ENCODE results near the gene NTMT1.
"Not testable (repeated sequence)": the region's sequence is repeated elsewhere in the genome, so short reads cannot be mapped to it uniquely, and the experiment has no call there.

NTMT1 gene

DNA sequence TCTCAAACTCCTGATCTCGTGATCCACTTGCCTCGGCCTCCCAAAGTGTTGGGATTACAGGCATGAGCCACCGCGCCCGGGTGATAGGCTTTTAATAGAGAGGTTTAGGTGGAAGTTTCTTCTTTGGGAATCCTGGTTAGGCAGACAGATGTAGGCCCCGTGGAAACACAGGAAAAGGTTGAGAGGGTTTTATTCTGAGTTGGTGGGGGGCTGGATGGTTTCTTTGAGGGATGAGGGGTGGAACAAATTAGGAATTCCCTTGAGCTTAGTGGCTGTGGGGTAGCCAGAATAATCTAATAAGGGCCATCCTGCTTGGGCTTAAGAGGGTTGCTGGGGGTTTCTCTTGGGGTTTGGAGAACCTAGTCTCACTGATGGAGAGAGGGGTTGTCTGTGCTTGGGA, 35.5 kb upstream of the NTMT1 start:
- H3K4me1 ChIP-seq (ENCODE audit: insufficient read depth, low read length), result peaks cover 24% of the 10 kb centered on the region; the same call in 1 of the 2 replicates
- no peaks in the 10 kb centered on the region for H3K9me3 ChIP-seq (ENCODE audit: control insufficient read depth, insufficient read depth, low read length)
- H3K36me3 ChIP-seq (ENCODE audit: insufficient read depth, low read length), result no peaks in the 10 kb centered on the region
- no peak overlapping the region for H3K9ac ChIP-seq (ENCODE audit: low read depth, low read length)

DNA sequence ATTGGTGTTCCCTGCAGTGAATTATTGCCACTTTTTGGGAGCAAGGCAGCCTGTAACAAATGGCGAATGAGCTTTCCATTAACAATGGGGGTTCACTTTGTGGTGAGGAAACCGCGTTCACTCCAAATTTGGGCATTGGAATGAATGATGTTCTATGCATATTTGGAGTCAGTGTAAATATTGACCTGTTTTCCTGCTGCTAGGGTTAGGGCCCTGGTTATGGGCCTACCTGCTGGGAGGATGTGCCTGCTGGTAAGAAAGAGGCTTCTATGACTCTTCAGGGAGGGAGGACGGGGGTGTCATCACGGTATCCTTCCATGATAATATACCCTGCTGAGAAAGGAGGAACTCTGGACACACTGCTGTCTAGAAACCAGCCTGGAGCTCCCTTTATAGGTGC, 34.0 kb upstream of the NTMT1 start:
- Histone ChIP-seq H3K36me3 (ENCODE audit: insufficient read depth, low read length) (no peaks in the 10 kb centered on the region), H3K4me1 (ENCODE audit: insufficient read depth, low read length) (peaks cover 16% of the 10 kb centered on the region; the same call in 1 of the 2 replicates), H3K9ac (ENCODE audit: low read depth, low read length) (no peak overlapping the region), H3K9me3 (ENCODE audit: control insufficient read depth, insufficient read depth, low read length) (no peaks in the 10 kb centered on the region)

DNA sequence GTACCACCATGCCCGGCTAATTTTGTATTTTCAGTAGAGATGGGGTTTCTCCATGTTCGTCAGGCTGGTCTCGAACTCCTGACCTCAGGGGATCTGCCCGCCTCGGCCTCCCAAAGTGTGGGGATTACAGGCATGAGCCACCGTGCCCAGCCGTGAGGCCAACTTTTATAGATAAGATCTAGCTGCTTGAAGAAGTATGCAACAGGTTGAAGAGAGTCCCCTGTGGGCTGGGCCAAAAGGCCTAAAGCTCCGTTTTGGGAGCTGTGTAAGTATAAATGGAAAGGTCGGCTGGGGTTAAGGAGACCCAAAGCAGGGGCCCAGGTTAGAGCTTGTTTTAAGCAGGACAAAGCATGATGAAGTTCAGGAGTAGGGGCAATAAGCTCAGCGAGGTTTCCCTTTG, 33.2 kb upstream of the NTMT1 start:
- peaks cover 11% of the 10 kb centered on the region; the same call in 1 of the 2 replicates for H3K4me1 ChIP-seq (ENCODE audit: insufficient read depth, low read length)
- not testable (repeated sequence) for H3K9me3 ChIP-seq (ENCODE audit: control insufficient read depth, insufficient read depth, low read length); H3K36me3 ChIP-seq (ENCODE audit: insufficient read depth, low read length); H3K9ac ChIP-seq (ENCODE audit: low read depth, low read length)

DNA sequence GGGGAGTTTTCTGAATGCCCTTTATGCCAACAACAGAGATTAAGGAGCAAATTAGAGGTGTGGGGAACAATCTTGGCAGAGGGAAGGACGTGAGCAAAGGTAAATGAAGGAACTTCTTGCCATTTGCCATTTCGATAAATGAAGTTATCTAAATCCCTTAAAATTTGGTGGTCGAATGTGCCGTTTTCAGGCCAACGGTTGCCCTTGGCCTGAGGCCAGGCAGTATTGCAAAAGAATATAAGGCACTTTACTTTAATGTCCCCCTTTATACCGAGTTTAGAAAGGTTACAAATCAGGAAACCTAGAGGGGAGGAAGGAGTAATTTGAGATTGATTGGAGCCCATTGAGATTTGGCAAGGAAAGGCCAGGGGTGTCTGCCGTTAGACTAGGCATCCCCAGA, 31.3 kb upstream of the NTMT1 start:
- Histone ChIP-seq H3K36me3 (ENCODE audit: insufficient read depth, low read length) (no peaks in the 10 kb centered on the region), H3K4me1 (ENCODE audit: insufficient read depth, low read length) (peaks cover 19% of the 10 kb centered on the region; the same call in 1 of the 2 replicates), H3K9me3 (ENCODE audit: control insufficient read depth, insufficient read depth, low read length) (no peaks in the 10 kb centered on the region), H3K9ac (ENCODE audit: low read depth, low read length) (no peak overlapping the region)

DNA sequence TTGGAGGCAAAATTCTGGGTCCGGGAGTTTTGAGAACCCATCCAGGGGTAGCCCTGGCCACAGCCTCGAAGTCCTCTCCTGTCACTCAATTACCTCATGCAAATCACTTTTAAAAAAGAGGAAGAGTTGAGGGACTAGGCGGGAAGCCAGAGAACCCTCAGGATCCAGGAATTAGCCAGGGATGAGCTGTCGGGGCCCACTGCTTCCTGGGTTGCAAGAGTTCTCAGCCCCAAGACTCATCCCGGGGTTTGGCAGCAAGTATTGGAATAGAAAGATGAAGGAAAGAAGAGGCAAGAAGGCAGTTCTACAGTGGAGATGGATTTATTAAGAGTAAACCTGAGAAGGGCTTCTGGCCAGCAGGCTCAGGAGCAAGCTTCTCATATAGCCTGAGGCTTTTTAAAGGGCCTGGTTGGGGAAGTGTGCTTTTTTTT, 30.6 kb upstream of the NTMT1 start:
- Histone ChIP-seq H3K9ac (ENCODE audit: low read depth, low read length) (no peak overlapping the region), H3K9me3 (ENCODE audit: control insufficient read depth, insufficient read depth, low read length) (no peaks in the 10 kb centered on the region), H3K4me1 (ENCODE audit: insufficient read depth, low read length) (peaks cover 21% of the 10 kb centered on the region; the same call in 1 of the 2 replicates), H3K36me3 (ENCODE audit: insufficient read depth, low read length) (no peaks in the 10 kb centered on the region)

DNA sequence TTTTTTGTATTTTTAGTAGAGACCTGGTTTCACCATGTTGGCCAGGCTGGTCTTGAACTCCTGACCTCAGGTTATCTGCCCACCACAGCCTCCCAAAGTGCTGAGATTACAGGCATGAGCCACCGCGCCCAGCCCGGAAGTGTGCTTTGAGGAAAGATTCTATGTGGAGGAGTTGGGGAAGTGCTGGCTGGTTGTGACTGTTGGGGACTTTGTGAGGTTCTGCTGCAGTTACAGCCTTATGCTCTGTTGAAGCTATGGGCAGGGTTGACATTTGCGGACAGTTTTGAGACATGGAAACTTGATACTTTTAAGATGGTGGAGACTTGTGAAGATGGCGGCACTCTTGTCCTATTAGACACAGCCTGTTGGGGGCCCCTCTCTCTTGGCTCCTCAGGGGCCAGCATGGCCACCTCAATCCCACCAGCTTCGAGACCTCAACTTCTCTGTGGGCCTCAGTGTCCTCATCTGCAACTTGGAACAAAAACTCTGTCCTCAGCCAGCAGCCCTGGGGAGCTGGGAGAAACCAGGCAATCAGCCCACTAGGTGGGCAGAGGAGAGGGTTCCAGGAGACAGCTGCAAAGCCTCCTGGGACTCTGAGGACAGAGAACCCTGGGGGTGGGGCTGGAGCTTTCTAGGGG, 29.9 kb upstream of the NTMT1 start:
- H3K9me3 ChIP-seq (ENCODE audit: control insufficient read depth, insufficient read depth, low read length), result no peaks in the 10 kb centered on the region
- peaks cover 21% of the 10 kb centered on the region; the same call in 1 of the 2 replicates for H3K4me1 ChIP-seq (ENCODE audit: insufficient read depth, low read length)
- H3K9ac ChIP-seq (ENCODE audit: low read depth, low read length), result peak overlapping the region; percentile 67; the same call in 1 of the 2 replicates
- H3K36me3 ChIP-seq (ENCODE audit: insufficient read depth, low read length), result no peaks in the 10 kb centered on the region

DNA sequence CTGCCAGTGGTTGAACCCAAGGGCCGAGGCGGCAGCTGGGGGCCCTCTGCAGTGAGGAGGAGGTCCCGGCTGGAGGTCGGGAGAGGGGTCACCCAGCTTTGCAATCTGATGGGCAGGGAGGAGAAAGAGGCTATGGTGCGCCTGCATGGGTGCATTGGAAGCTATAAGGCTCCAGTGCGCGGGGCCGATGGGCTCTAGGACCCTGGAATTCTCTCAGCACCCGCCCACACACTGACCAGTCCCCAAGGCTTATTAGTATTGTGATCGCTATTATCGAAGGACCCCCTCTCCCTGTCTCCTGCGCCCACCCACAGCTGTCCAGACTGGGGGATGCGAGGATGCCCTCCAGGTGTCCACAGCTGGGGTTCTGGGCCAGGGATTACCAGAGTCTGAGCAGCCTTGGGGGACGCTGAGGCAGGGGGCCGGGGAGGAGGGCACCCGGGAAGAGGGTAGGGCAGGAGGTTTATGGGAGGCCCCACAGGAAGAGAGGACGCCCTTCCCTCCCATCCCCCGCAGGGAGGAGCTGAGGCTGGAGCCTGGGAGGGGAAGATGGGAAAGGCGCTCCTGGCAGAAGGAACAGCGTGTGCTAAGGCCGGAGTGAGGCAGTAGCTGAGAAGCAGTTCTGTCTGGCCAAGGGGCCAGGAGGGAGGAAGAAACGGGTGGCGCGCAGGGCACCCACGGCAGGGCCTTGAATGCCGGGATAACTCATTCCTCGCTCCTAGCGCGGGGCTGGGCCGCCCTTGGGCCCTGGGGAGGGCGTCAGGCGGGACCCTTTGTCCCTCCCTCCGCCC, 29.2 kb upstream of the NTMT1 start:
- Histone ChIP-seq H3K9me3 (ENCODE audit: control insufficient read depth, insufficient read depth, low read length) (no peaks in the 10 kb centered on the region), H3K9ac (ENCODE audit: low read depth, low read length) (peak overlapping the region; percentile 67), H3K4me1 (ENCODE audit: insufficient read depth, low read length) (peaks cover 21% of the 10 kb centered on the region; the same call in 1 of the 2 replicates)

DNA sequence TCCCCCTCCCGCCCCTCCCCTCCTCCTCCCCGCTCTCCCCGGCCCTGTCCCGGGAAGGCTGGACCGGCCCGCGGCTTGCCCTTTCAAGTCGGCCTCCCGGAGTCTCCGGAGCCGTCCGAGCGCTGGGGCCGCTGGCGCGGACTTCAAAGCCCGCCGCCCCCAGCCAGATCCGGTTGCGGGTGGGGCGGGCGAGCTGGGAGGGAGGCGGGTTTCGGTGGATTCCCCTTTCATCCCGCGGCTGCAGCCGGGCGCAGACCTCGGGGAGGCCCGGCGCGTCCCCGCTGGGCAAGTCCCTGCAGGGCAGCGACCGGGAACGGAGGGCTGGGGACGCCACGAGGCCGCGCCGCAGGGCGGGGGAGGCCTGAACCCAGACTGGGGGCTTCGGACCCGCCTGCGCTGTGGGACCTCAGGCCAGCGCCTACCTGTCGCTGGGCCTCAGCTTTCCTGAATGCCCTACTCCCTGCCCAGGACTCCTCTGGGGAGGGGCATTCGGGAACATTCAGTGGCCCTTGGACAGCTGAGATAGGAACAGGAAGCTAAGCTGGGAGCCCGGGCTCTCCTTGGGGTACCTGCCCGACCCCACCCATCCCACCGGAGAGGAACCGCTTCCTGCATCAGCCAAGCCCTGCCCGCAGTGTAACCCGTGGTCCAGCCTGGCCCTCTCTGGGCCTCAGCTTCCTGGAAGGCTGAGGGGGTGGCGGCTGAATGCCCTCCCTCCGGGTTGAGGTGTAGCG, 28.4 kb upstream of the NTMT1 start:
- H3K9ac ChIP-seq (ENCODE audit: low read depth, low read length), result peak overlapping the region; percentile 67

More for the DNA sequence above, 29.2 kb upstream of the NTMT1 start:
- H3K36me3 ChIP-seq (ENCODE audit: insufficient read depth, low read length), result no peaks in the 10 kb centered on the region

DNA sequence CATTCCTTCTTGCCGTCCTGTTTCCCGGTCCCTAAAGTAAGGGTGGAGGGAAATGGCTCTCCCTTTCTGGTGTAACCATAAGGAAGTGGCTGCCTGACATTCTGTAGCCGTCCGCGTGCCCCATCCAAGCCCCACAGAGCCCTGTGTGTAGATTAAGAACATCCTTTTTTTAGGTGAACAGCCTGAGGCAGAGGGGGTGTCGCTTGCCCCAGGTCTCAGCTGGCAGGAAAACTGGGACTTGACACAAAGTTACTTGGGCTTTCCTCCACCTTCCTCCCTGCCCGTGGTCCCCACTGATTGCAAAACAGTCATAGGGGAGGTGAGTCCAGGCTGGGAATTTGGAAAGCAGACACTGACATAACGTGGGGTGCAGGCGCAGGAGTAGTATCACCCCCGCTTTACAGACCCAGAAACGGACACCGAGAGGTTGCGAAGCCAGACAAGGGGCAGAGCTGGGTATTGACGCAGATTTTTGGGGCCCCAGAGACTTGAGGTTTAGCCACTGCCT, 27.8 kb upstream of the NTMT1 start:
- Histone ChIP-seq H3K4me1 (ENCODE audit: insufficient read depth, low read length) (peaks cover 13% of the 10 kb centered on the region; the same call in 1 of the 2 replicates), H3K9me3 (ENCODE audit: control insufficient read depth, insufficient read depth, low read length) (no peaks in the 10 kb centered on the region), H3K9ac (ENCODE audit: low read depth, low read length) (peak overlapping the region; percentile 67), H3K36me3 (ENCODE audit: insufficient read depth, low read length) (no peaks in the 10 kb centered on the region)

More for the DNA sequence above, 28.4 kb upstream of the NTMT1 start:
- Histone ChIP-seq H3K36me3 (ENCODE audit: insufficient read depth, low read length) (no peaks in the 10 kb centered on the region), H3K4me1 (ENCODE audit: insufficient read depth, low read length) (peaks cover 16% of the 10 kb centered on the region; the same call in 1 of the 2 replicates), H3K9me3 (ENCODE audit: control insufficient read depth, insufficient read depth, low read length) (no peaks in the 10 kb centered on the region)

DNA sequence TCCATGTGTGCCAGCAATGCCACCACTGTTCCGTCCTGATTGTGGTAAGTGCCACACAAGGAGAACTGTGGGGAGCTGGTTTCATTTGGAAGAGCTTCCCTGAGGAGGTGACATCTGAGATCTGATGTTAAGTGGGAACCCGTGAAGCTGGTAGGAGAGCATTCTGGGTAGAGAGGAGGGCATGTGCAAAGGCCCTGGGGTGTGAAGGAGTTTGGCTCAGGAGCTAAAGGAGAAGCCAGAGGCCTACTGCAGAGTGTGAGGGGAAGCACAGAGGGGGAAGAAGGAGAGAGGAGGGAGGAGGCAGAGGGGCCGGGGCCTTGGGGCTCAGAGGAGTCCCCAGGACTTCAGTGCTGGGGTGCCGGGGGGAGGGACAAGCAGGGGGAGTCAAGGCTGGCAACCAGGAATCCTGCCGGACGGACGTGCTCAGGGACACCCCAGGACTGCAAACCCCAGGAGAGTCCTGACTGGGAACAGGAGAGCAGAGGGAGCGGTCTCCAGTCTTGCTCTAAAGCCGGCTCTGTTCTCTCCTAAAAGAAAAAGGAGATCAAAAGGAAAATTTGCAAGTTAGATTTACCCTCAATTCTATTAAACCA, 24.8 kb upstream of the NTMT1 start:
- H3K9me3 ChIP-seq (ENCODE audit: control insufficient read depth, insufficient read depth, low read length), result no peaks in the 10 kb centered on the region
- H3K36me3 ChIP-seq (ENCODE audit: insufficient read depth, low read length), result no peaks in the 10 kb centered on the region
- no peak overlapping the region for H3K9ac ChIP-seq (ENCODE audit: low read depth, low read length)
- H3K4me1 ChIP-seq (ENCODE audit: insufficient read depth, low read length), result peaks cover 10% of the 10 kb centered on the region; the same call in 1 of the 2 replicates

DNA sequence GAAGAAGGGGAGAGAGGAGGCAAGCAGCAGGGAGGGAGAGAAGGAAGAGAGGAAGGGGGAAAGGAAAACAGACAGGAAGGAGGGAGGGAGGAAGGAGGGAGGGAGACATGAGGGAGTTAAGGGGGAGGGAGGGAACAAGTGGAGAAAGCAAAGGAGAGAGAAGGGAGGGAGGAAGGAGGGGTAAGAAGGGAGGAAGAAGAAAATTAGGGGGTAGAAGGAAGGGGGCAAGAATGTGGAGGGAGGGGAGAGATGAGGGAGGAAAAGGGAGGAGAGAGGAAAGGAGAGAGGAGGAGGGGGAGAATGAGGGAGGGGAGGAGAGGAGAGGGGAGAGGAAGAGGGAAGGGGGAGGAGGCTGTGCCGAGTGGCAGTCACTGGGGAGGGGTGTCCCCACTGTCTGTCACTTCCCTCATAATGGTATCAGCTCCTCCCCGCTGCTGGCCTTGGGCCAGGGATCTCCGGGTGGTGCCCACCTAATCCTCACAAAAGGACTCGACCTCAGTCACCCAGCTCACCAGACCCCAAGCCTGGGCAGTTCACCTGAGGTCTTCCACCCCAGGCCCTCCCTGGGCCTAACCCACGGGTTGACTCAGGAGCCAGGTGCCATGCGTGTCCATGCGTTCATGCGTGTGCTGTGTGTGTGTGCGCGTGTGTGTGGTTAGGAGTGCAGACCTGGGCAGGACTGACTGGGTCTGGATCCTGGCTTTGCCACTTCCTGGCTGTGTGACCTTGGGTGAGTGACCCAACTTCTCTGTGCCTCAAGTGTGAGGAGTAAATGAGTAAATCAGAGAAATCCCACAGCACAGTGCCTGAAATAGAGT, 23.2 kb upstream of the NTMT1 start:
- no peak overlapping the region for H3K9ac ChIP-seq (ENCODE audit: low read depth, low read length)
- no peaks in the 10 kb centered on the region for H3K9me3 ChIP-seq (ENCODE audit: control insufficient read depth, insufficient read depth, low read length)
- H3K4me1 ChIP-seq (ENCODE audit: insufficient read depth, low read length), result peaks cover 19% of the 10 kb centered on the region; the same call in 1 of the 2 replicates
- H3K36me3 ChIP-seq (ENCODE audit: insufficient read depth, low read length), result no peaks in the 10 kb centered on the region

DNA sequence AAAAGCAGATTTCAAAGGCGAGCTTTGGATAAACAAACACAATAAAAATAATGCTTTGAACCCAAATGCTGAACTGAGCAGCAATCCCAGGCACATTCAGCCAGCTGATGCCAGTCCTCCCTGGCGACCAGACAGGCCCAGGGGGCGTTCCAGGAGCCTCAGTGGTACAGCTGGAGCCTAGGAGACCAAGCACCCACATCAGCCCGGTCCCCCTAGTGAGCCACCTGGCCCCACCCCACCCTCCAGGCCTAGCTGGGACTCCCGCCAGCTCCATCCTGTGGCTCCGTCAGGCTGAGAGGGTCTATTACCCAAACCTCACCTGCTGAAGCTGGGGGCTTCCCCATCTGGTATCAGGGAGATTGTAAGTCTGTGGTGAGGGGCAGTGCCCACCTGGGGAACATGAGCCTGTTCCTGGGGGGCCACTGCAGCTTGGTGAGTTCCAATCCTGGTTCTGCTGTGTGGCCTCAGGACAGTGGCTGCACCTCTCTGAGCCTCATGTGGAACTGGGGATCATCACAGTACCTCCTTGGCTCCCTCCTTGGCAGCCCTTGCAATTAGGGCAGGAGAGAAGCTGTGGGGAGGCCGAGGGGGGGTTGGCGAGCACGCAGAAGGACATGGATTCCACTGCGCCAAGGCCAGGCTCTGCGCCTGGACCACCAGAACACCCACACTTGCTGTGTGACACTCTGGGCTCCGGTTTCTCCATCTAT, 21.8 kb upstream of the NTMT1 start:
- Histone ChIP-seq H3K36me3 (ENCODE audit: insufficient read depth, low read length) (no peaks in the 10 kb centered on the region), H3K9ac (ENCODE audit: low read depth, low read length) (no peak overlapping the region), H3K4me1 (ENCODE audit: insufficient read depth, low read length) (peaks cover 18% of the 10 kb centered on the region; the same call in 1 of the 2 replicates), H3K9me3 (ENCODE audit: control insufficient read depth, insufficient read depth, low read length) (no peaks in the 10 kb centered on the region)

DNA sequence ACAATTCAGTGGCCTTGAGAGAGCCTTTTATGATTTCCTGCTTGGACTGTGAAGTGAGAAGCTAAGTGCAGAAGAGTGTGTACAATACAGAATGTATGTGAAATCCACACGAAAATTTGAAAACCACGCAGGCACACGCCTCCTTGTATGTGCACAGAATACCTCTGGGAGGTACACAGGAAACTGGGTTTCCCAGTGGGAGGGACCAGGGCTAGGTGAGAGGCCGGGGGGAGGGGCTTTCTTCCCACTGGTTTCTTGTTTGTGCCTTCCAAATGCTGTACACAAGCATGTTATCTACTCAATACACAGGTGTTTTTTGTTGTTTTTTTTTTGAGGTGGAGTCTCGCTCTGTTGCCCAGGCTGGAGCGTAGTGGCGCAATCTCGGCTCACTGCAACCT, 21.2 kb upstream of the NTMT1 start:
- peaks cover 15% of the 10 kb centered on the region; the same call in 1 of the 2 replicates for H3K4me1 ChIP-seq (ENCODE audit: insufficient read depth, low read length)
- no peak overlapping the region for H3K9ac ChIP-seq (ENCODE audit: low read depth, low read length)
- H3K9me3 ChIP-seq (ENCODE audit: control insufficient read depth, insufficient read depth, low read length), result no peaks in the 10 kb centered on the region
- H3K36me3 ChIP-seq (ENCODE audit: insufficient read depth, low read length), result no peaks in the 10 kb centered on the region

All from ES-I3 (cell line).